Parathyroid adenoma (tissue), 2 donors: ENCODE measurements around the gene TMEM138.

ENCODE experiments used
- H2AFZ ChIP-seq: fragments of 300-600 bp; sonication (generic); one replicate; pipeline ENCODE4 v1.7.0; 2017; ENCODE audit warnings: antibody characterized with exemption, mild to moderate bottlenecking
- H3K27ac ChIP-seq: fragments of 300-600 bp; sonication (generic); one replicate; pipeline ENCODE4 v1.7.0; 2017
- H3K27me3 ChIP-seq: fragments of 300-600 bp; sonication (generic); one replicate; pipeline ENCODE4 v1.7.0; 2017; ENCODE audit warnings: low read length; ENCODE audit not compliant: control insufficient read depth, insufficient read depth
- H3K36me3 ChIP-seq: fragments of 300-600 bp; sonication (generic); one replicate; pipeline ENCODE4 v1.7.0; 2017; ENCODE audit warnings: low read length; ENCODE audit not compliant: control insufficient read depth, insufficient read depth
- H3K4me1 ChIP-seq: fragments of 300-600 bp; sonication (generic); one replicate; pipeline ENCODE4 v1.7.0; 2017; ENCODE audit warnings: control low read depth
- H3K4me2 ChIP-seq: fragments of 300-600 bp; sonication (generic); one replicate; pipeline ENCODE4 v1.7.0; 2017; ENCODE audit warnings: low read length
- H3K4me3 ChIP-seq: fragments of 300-600 bp; sonication (generic); one replicate; pipeline ENCODE4 v1.7.0; 2017; ENCODE audit warnings: low read depth, low read length
- H3K79me2 ChIP-seq: fragments of 300-600 bp; sonication (generic); one replicate; pipeline ENCODE4 v1.7.0; 2017; ENCODE audit warnings: control low read depth
- H3K9ac ChIP-seq: fragments of 300-600 bp; sonication (generic); one replicate; pipeline ENCODE4 v1.7.0; 2017; ENCODE audit warnings: mild to moderate bottlenecking
- H3K9me3 ChIP-seq: fragments of 300-600 bp; sonication (generic); one replicate; pipeline ENCODE4 v1.7.0; 2017; ENCODE audit warnings: low read length; ENCODE audit not compliant: control insufficient read depth
- TF ChIP-seq, protein P1 (sequence below): fragments of 300-600 bp; sonication (generic); IDR thresholded peaks from one replicate; pipeline ENCODE4 v1.7.0; 2017; ENCODE audit warnings: antibody characterized with exemption, mild to moderate bottlenecking
- donor health status: primary hyperparathyroidism.

TMEM138 gene

DNA sequence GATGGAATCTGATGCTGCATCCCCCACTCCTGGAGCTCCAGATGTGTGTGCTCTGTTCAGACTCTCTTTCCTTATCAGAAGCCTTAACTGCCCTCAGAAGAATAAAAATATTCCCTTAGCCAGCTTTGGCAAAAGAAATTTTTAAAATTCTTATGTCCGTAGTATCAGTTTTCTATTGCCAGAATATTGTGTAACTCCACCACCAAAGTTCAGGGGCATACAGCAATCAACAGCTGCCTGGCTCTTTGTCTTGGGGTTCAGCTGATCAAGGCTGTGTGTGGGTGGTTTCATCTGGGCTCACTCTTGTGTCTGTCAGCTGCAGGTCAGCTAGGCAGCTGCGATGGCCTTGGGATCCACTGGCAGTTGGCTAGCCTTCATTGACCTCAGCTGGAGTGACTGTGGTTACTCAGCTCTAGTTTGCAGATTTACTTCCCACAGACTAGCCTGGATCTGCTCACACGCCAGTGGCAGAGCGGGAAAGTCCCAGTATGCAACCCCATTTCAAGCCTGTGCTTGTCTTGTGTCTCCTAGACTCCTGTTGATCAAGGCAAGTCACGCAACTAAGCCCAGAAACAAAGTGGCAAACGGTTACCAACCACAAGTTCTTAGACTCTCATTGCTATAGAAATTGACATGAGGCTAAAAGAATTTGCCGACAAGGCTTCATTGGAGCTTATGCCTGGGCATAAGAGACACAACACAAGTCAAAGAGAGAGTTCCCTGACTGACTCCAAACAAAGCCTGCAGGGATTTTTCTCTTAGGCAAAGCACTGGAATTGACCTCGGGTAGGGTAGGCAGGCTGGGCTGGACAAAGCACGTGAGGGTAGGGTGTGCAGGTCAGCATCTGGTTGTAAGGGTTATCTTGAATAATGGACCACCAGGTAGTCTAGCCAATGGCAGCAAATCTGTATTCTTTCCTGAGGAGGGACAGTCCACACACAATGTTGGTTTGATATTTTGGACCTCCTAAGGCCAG is 7.5 kb downstream of the TMEM138 start:
- H3K9me3 ChIP-seq = no peaks in the 10 kb centered on the region
- TF ChIP-seq, protein P1, sequence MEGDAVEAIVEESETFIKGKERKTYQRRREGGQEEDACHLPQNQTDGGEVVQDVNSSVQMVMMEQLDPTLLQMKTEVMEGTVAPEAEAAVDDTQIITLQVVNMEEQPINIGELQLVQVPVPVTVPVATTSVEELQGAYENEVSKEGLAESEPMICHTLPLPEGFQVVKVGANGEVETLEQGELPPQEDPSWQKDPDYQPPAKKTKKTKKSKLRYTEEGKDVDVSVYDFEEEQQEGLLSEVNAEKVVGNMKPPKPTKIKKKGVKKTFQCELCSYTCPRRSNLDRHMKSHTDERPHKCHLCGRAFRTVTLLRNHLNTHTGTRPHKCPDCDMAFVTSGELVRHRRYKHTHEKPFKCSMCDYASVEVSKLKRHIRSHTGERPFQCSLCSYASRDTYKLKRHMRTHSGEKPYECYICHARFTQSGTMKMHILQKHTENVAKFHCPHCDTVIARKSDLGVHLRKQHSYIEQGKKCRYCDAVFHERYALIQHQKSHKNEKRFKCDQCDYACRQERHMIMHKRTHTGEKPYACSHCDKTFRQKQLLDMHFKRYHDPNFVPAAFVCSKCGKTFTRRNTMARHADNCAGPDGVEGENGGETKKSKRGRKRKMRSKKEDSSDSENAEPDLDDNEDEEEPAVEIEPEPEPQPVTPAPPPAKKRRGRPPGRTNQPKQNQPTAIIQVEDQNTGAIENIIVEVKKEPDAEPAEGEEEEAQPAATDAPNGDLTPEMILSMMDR = no peak
- H3K36me3 ChIP-seq = no peaks in the 10 kb centered on the region
- no peak overlapping the region for H3K4me2 ChIP-seq
- no peak overlapping the region for H3K9ac ChIP-seq
- H3K27me3 ChIP-seq = no peaks in the 10 kb centered on the region
- H3K79me2 ChIP-seq = no peaks in the 10 kb centered on the region
- H3K27ac ChIP-seq = no peak overlapping the region
- no peak overlapping the region for H2AFZ ChIP-seq
- no peaks in the 10 kb centered on the region for H3K4me1 ChIP-seq
- no peak overlapping the region for H3K4me3 ChIP-seq

DNA sequence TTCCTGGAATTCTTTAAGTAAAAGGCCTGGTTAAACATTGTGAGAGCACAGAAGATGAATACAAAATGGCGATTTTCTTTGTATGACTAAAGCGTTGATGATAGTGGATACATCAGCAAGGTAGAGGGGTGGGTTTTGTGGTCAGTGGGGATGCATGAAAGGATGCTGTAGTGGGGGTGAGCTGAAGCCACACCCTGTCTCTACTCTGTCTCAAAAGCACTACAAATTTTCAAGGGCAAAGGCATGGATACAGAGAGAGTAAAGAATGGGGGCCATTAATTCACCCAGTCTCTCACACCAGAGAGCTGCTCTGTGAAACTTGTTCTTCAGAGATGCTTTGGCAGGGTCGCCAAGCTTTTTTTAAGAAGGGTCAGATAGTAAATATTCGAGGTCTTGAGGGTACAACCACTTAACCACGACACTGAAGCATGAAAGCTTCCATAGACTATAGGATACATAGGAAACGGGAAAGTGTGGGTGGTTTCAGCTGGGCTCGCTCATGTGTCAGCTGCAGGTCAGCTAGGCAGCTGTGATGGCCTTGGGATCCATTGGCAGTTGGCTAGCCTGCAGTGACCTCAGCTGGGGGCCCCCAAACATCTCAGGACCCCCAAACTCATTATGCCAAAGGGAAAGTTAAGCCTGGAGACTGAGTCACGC is 8.3 kb downstream of the TMEM138 start:
- H3K4me1 ChIP-seq = no peaks in the 10 kb centered on the region
- no peak overlapping the region for H3K4me2 ChIP-seq
- H3K4me3 ChIP-seq = no peak overlapping the region
- H2AFZ ChIP-seq = no peak overlapping the region
- H3K27ac ChIP-seq = no peak overlapping the region
- H3K36me3 ChIP-seq = no peaks in the 10 kb centered on the region
- TF ChIP-seq, protein P1 = no peak
- no peaks in the 10 kb centered on the region for H3K9me3 ChIP-seq
- no peak overlapping the region for H3K9ac ChIP-seq
- H3K79me2 ChIP-seq = no peaks in the 10 kb centered on the region
- no peaks in the 10 kb centered on the region for H3K27me3 ChIP-seq

DNA sequence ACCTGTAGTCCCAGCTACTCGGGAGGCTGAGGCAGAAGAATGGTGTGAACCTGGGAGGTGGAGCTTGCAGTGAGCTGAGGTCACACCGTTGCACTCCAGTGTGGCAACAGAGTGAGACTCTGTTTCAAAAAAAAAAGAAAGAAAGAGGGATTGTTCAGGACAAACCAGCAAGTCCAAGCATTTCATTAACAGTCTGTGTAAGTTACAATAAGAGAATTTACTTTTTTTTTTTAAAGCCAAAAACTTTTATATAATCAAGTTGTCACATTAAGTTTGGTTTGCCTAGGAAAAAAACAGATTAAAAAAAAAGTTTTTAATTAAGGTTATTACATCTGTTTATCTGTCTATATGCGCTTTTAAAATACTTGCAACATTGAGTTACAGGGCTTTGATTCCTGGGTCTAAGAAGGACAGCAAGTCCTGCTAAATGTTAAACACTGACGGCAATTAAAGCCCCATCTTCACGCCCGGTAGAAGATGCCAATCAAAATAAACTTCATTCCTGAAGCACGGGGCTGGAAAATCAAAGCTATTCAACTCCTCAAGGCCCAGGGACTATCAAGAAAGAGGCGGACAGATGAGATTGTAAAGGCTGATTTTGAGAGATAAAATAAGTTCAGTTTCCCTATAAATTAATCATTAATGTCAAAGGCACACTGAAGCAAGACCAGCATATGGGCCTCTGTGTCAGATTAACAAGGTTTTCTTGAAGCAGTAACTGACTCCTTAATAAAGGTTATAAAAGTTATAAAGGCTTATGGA is 10.7 kb downstream of the TMEM138 start:
- no peak overlapping the region for H3K4me3 ChIP-seq
- no peak overlapping the region for H3K9ac ChIP-seq
- H3K36me3 ChIP-seq = no peaks in the 10 kb centered on the region
- H3K4me2 ChIP-seq = no peak overlapping the region
- no peaks in the 10 kb centered on the region for H3K9me3 ChIP-seq
- H3K27me3 ChIP-seq = no peaks in the 10 kb centered on the region
- H3K27ac ChIP-seq = no peak overlapping the region
- no peak overlapping the region for H2AFZ ChIP-seq
- H3K4me1 ChIP-seq = no peaks in the 10 kb centered on the region
- TF ChIP-seq, protein P1 = no peak
- no peaks in the 10 kb centered on the region for H3K79me2 ChIP-seq

DNA sequence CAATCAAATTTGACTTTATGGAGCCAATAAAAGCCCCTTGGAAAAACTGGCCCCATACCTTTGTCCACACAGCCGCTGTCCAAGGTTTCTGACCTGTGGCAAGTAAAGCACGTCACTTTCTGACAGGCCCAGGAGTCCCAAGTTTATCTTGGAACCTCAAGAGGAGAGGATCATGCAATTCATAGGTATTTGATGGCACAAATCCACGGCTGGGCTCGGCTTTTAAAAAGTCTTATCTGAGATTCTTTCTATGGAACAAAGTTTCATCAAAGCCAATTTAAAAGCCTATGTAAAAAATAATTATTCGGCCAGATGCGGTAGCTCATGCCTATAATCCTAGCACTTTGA is 13.6 kb downstream of the TMEM138 start:
- Histone ChIP-seq H3K9me3 (no peaks in the 10 kb centered on the region), H3K4me2 (no peak overlapping the region), H3K4me1 (no peaks in the 10 kb centered on the region), H3K36me3 (no peaks in the 10 kb centered on the region), H3K4me3 (no peak overlapping the region), H2AFZ (no peak overlapping the region), H3K27ac (no peak overlapping the region), H3K9ac (no peak overlapping the region), H3K27me3 (no peaks in the 10 kb centered on the region), H3K79me2 (no peaks in the 10 kb centered on the region)
- TF ChIP-seq, protein P1 = no peak
